HL-60 (cell line): ENCODE measurements around the gene FBH1.

ENCODE experiments used
- DNase-seq, 2 experiments: peaks; one replicate each; pipeline ENCODE4 v3.0.0-alpha.2; 2010 to 2020; ENCODE audit warnings: low read depth in 1 of 2, low spot score in 1 of 2
- H3K27ac ChIP-seq: fragments of 250-450 bp; sonication (Bioruptor Pico); replicated peaks from 2 replicates; pipeline ENCODE4 v1.5.1; 2020; ENCODE audit warnings: mild to moderate bottlenecking, moderate library complexity
- H3K27me3 ChIP-seq: fragments of 250-450 bp; sonication (Bioruptor Pico); 2 replicates; pipeline ENCODE4 v1.5.1; 2021; ENCODE audit warnings: mild to moderate bottlenecking, moderate library complexity; ENCODE audit not compliant: insufficient read depth, poor library complexity, severe bottlenecking
- H3K4me3 ChIP-seq: replicated peaks from 2 replicates; pipeline ENCODE4 v1.5.1; 2011; ENCODE audit warnings: mild to moderate bottlenecking, control low read depth, low read length; ENCODE audit not compliant: insufficient read depth
- CTCF ChIP-seq: IDR thresholded peaks from one replicate; pipeline ENCODE4 v1.5.1; 2011; ENCODE audit warnings: low read length, control low read depth, inconsistent platforms; ENCODE audit not compliant: insufficient read depth
- GABPA ChIP-seq: IDR thresholded peaks from 2 replicates; pipeline ENCODE4 v1.6.1; 2012; ENCODE audit warnings: low read depth
- POLR2AphosphoS5 ChIP-seq: IDR thresholded peaks from 2 replicates; pipeline ENCODE4 v1.6.1; 2012; ENCODE audit warnings: low read depth
- REST ChIP-seq: IDR thresholded peaks from 2 replicates; pipeline ENCODE4 v1.6.1; 2012; ENCODE audit warnings: low read depth; ENCODE audit not compliant: insufficient replicate concordance
- SPI1 ChIP-seq: IDR thresholded peaks from 2 replicates; pipeline ENCODE4 v1.6.1; 2012; ENCODE audit warnings: low read depth, mild to moderate bottlenecking, borderline replicate concordance

FBH1 gene

DNA sequence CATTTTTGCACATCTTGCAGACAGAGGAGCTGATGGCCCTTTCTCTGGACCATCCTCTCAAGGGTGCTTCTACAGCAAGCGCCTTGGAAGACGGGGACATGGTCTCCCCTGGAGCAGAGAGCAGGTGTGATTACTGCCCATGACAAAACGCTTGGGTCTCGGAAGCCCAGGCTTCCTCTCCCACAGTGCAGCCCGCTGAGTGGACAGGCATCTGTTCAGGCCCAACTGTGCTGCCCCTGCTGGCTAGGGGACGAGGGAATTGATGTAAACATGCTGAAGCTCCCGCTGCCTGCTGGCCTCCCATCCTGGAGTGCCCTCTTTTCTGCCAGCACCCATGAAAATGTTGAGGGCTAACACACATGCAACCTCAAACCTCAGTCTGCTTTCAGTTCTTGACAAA is 73.0 kb downstream of the FBH1 start:
- H3K27me3 ChIP-seq: no peaks in the 10 kb centered on the region
- no peak overlapping the region for H3K27ac ChIP-seq
- no peak for TF ChIP-seq POLR2AphosphoS5
- no peak for TF ChIP-seq REST
- no peak for TF ChIP-seq GABPA
- TF ChIP-seq CTCF: no peak
- TF ChIP-seq SPI1: no peak
- H3K4me3 ChIP-seq: no peak overlapping the region
- DNase-seq: no peak

DNA sequence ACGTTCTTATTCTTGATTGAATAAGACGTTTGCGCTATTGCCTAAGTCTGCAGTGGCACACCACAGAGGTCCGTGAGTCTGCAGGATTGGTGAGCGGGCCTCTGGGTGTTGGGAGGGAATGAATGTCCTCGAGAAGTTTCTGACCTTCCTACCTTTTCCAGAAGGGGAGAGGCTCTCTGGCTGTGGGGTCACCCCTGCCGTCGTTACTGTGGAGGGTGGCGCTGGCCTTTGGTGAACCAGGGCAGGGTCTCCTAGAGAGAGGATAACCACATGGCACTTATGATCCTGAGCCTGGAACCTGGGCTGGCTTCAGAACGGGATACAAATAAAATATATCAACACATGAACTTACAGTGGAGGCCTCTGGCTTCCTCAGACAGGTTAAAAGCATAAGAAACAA is 73.5 kb downstream of the FBH1 start:
- H3K4me3 ChIP-seq: no peak overlapping the region
- H3K27ac ChIP-seq: no peak overlapping the region
- DNase-seq: no peak
- no peaks in the 10 kb centered on the region for H3K27me3 ChIP-seq
- TF ChIP-seq POLR2AphosphoS5 (no peak), GABPA (no peak), CTCF (no peak), SPI1 (no peak), REST (no peak)

DNA sequence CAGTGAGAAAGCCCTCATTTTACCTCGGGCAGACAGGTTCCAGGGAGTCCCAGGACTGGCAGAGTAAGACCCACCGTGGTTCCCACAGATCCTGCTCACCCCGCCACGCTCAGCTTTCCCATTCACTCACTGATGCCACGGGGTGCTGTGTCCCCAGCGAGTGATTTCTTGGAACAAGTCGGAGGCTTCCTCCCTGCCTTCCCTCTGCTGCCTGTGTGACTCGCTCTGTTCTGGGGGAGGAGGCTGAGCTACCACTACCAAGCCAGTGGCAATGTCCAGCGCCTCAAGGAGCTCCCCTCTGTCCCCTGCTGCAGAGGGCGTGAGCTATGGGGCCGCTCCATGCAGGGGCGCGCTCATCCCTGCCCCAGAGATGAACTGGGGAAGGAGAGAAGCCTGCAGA is 74.7 kb downstream of the FBH1 start:
- no peak overlapping the region for H3K27ac ChIP-seq
- H3K27me3 ChIP-seq: no peaks in the 10 kb centered on the region
- no peak for TF ChIP-seq SPI1
- TF ChIP-seq POLR2AphosphoS5: no peak
- TF ChIP-seq GABPA: no peak
- TF ChIP-seq REST: no peak
- TF ChIP-seq CTCF: no peak
- no peak overlapping the region for H3K4me3 ChIP-seq
- DNase-seq: no peak
